Measurements from ENCODE around the gene CDK12. TPM values are rescaled to one million over a fixed set of nuclear protein-coding genes. Genes with fewer than 3 reads are reported as not detected.

Gene CDK12
- total RNA-seq, 1 donor from 2014 or later: 16.7 TPM

GRCh38 chr17:39569126-39569525 lies 107.8 kb downstream of the CDK12 start:
- no peak for ATAC-seq (ENCODE audit: poor library complexity)
- intact Hi-C loops (cut with DNase I): no loop called here
- no peak for DNase-seq

- DNase-seq: no peak
- ATAC-seq (ENCODE audit: poor library complexity): no peak
- intact Hi-C loops (cut with DNase I): no loop called here
These were observed 110.8 kb downstream of the CDK12 start for GRCh38 chr17:39572121-39572520.

- intact Hi-C loops (cut with DNase I): no loop called here
- DNase-seq (peak; percentile 82), ATAC-seq (ENCODE audit: poor library complexity) (peak; percentile 96)
These were observed 112.4 kb downstream of the CDK12 start for GRCh38 chr17:39573447-39574298.

DNA sequence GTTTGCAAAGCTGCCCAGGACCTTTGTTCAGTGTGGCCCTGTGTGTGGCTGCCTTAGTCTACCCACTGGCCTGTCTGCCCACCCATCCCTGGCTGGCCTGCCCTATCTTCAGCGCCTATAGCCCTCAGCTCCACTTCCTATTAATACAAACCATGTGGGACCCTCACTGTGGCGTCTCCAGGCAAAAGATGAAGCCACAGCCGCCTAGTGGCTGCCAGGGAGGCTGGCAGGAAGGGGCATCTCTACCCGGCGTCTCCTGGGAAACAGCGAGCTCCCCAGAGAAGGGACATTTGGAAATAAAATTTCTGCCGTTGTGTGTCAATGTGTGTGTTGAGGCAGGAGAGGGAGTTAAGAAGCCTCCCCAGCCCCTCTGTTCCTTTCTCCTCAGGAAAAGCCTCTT lies 114.9 kb downstream of the CDK12 start:
- no peak for DNase-seq
- ATAC-seq (ENCODE audit: poor library complexity): no peak
- intact Hi-C loops (cut with DNase I): no loop called here

GRCh38 chr17:39578272-39578671 lies 117.0 kb downstream of the CDK12 start:
- ATAC-seq (ENCODE audit: poor library complexity): no peak
- no peak for DNase-seq
- intact Hi-C loops (cut with DNase I): no loop called here

GRCh38 chr17:39579318-39580081 lies 118.2 kb downstream of the CDK12 start:
- ATAC-seq (ENCODE audit: poor library complexity): no peak
- DNase-seq: peak; percentile 69

DNA sequence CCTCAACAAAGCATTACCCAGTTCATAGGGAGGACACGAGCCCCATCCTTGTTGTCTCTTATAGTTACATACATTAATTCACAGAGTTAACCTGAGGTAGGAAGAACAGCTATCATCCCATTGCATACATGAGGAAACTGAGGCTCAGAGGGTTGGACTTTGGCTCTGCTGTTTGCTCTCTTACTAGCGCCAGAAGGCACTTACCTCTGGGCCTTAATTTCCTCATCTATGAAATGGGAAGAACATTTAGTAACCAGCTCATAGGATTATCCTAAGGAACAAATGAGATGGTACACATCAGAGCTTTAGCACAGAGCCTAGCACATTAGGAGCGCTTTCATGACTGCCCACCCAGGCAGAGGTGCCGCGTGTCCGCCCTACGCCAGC lies 118.8 kb downstream of the CDK12 start:
- DNase-seq (no peak), ATAC-seq (ENCODE audit: poor library complexity) (no peak)
- intact Hi-C loops (cut with DNase I): no loop called here

More at GRCh38 chr17:39579318-39580081, 118.2 kb downstream of the CDK12 start:
- intact Hi-C loops (cut with DNase I): no loop called here

- ATAC-seq (ENCODE audit: poor library complexity): no peak
- intact Hi-C loops (cut with DNase I): no loop called here
- no peak for DNase-seq
These were observed 119.9 kb downstream of the CDK12 start for GRCh38 chr17:39581071-39581758.

DNA sequence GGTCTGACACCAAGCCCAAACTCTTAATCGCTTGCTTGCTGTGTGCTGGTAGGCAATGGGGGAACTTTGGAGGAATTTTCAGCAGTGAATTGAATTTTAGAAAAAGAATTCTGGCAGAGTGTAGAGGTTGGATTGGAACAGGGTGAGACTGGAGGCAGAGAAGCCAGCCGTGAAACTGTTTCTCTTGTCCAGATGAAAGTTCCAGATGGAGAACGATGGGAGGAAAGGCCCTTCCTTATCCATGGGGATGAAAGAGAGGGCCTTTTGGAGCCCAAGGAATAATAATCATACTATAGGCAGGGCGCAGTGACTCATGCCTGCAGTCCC lies 120.4 kb downstream of the CDK12 start:
- no peak for DNase-seq
- ATAC-seq (ENCODE audit: poor library complexity): no peak
- intact Hi-C loops (cut with DNase I): no loop called here

- DNase-seq: no peak
- intact Hi-C loops (cut with DNase I): no loop called here
- ATAC-seq (ENCODE audit: poor library complexity): no peak
These were observed 121.4 kb downstream of the CDK12 start for GRCh38 chr17:39582658-39583057.

Other genes with a start within 250 kb of the CDK12 start
- 1.4 TPM for gene STAC2, start 235.5 kb upstream of the CDK12 start, total RNA-seq
- gene FBXL20, start 59.9 kb upstream of the CDK12 start, total RNA-seq: 12.1 TPM
- gene MED1, start 10.2 kb upstream of the CDK12 start, total RNA-seq: 21.2 TPM
- gene NEUROD2, start 146.4 kb downstream of the CDK12 start, total RNA-seq: not detected
- 0.35 TPM for gene PPP1R1B, start 165.5 kb downstream of the CDK12 start, total RNA-seq
- gene STARD3, start 175.7 kb downstream of the CDK12 start, total RNA-seq: 13.9 TPM
- gene TCAP, start 203.9 kb downstream of the CDK12 start, total RNA-seq: 5,900 TPM
- 7.1 TPM for gene PNMT, start 207.0 kb downstream of the CDK12 start, total RNA-seq
- gene PGAP3, start 226.6 kb downstream of the CDK12 start, total RNA-seq: 10.0 TPM
- gene ERBB2, start 238.6 kb downstream of the CDK12 start, total RNA-seq: 64.2 TPM